ENCODE measurements around the gene C4B.
"Not testable (repeated sequence)": the region's sequence is repeated elsewhere in the genome, so short reads cannot be mapped to it uniquely, and the experiment has no call there.

Gene C4B

DNA sequence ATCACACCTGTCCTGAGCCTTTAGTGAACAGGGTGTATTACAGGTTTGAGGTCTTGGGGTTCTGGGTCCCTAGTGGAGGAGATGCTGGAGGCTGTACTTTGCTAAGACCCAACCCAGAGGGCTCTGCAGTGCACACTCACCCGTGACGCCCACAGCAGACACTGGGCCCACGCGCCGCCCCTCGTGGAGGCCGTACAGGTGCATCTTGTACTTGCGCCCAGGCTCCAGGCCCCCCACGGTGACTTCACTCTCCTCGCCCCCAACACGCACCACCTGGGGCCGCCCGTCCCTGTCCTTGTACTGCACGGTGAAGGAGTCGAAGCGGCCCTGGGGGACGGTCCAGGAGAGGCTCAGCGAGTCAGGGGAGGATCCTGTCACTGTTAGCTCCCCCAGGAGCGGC is 52.9 kb downstream of the C4B start:
- not testable (repeated sequence) for H3K36me3 Mint-ChIP-seq; H3K4me3 Mint-ChIP-seq; DNase-seq (ENCODE audit: low spot score in 2 of 2)

GRCh38 chr6:32068315-32068714 is 53.7 kb downstream of the C4B start:
- H3K4me3 Mint-ChIP-seq; DNase-seq (ENCODE audit: low spot score in 2 of 2); ATAC-seq (ENCODE audit: low read depth); H3K36me3 Mint-ChIP-seq; H3K4me1 Mint-ChIP-seq; H3K9me3 Mint-ChIP-seq; H3K27ac Mint-ChIP-seq: not testable (repeated sequence)
- H3K27me3 Mint-ChIP-seq: peaks cover 13% of the 10 kb centered on the region

More for the DNA sequence above, 52.9 kb downstream of the C4B start:
- ATAC-seq (ENCODE audit: low read depth); H3K4me1 Mint-ChIP-seq; H3K27ac Mint-ChIP-seq; H3K9me3 Mint-ChIP-seq; H3K27me3 Mint-ChIP-seq: not testable (repeated sequence)

- H3K27me3 Mint-ChIP-seq: peaks cover 13% of the 10 kb centered on the region
- no peak overlapping the region for H3K4me3 Mint-ChIP-seq
- peaks cover 1% of the 10 kb centered on the region for H3K36me3 Mint-ChIP-seq
- DNase-seq (ENCODE audit: low spot score in 2 of 2) (no peak), ATAC-seq (ENCODE audit: low read depth) (no peak)
- H3K9me3 Mint-ChIP-seq: no peaks in the 10 kb centered on the region
- no peak overlapping the region for H3K27ac Mint-ChIP-seq
- no peaks in the 10 kb centered on the region for H3K4me1 Mint-ChIP-seq
Observed at GRCh38 chr6:32068867-32069266, 54.3 kb downstream of the C4B start.

DNA sequence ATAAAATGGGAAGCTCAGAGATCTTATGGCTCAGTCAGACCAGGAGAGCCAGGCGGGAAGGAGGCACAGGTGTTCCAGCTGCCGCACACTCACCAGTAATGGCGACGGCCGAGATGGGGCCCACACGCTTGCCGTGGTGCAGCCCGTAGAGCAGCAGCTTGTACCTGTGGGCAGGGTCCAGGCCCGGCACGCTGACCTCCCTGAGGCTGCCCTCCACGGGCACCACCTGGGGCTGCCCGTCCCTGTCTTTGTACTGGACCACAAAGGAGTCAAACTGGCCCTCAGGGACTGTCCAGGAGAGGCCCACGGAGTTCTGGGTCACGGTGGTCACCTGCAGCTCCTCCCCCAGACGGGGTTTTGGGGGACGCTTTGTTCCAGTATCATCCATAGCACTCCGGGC is 54.9 kb downstream of the C4B start:
- no peak overlapping the region for H3K27ac Mint-ChIP-seq
- no peaks in the 10 kb centered on the region for H3K9me3 Mint-ChIP-seq
- peaks cover 1% of the 10 kb centered on the region for H3K36me3 Mint-ChIP-seq
- ATAC-seq (ENCODE audit: low read depth) (no peak), DNase-seq (ENCODE audit: low spot score in 2 of 2) (no peak)
- H3K4me1 Mint-ChIP-seq: no peaks in the 10 kb centered on the region
- peaks cover 17% of the 10 kb centered on the region for H3K27me3 Mint-ChIP-seq
- no peak overlapping the region for H3K4me3 Mint-ChIP-seq

GRCh38 chr6:32069878-32070515 is 55.4 kb downstream of the C4B start:
- H3K27ac Mint-ChIP-seq: no peak overlapping the region
- H3K36me3 Mint-ChIP-seq: peaks cover 2% of the 10 kb centered on the region
- no peak for DNase-seq (ENCODE audit: low spot score in 2 of 2)
- no peaks in the 10 kb centered on the region for H3K9me3 Mint-ChIP-seq
- no peak for ATAC-seq (ENCODE audit: low read depth)
- H3K27me3 Mint-ChIP-seq: peaks cover 20% of the 10 kb centered on the region
- no peaks in the 10 kb centered on the region for H3K4me1 Mint-ChIP-seq
- no peak overlapping the region for H3K4me3 Mint-ChIP-seq

GRCh38 chr6:32070814-32071543 is 56.4 kb downstream of the C4B start:
- peaks cover 26% of the 10 kb centered on the region for H3K27me3 Mint-ChIP-seq
- H3K4me1 Mint-ChIP-seq: no peaks in the 10 kb centered on the region
- peaks cover 3% of the 10 kb centered on the region for H3K36me3 Mint-ChIP-seq
- no peaks in the 10 kb centered on the region for H3K9me3 Mint-ChIP-seq
- DNase-seq (ENCODE audit: low spot score in 2 of 2) (no peak), ATAC-seq (ENCODE audit: low read depth) (no peak)
- H3K4me3 Mint-ChIP-seq: no peak overlapping the region
- no peak overlapping the region for H3K27ac Mint-ChIP-seq

- ATAC-seq (ENCODE audit: low read depth): no peak
- Mint-ChIP-seq H3K4me1 (no peaks in the 10 kb centered on the region), H3K27ac (no peak overlapping the region), H3K36me3 (peaks cover 3% of the 10 kb centered on the region), H3K9me3 (no peaks in the 10 kb centered on the region), H3K4me3 (no peak overlapping the region), H3K27me3 (peaks cover 30% of the 10 kb centered on the region)
- no peak for DNase-seq (ENCODE audit: low spot score in 2 of 2)
Observed at GRCh38 chr6:32073101-32073500, 58.5 kb downstream of the C4B start.

- Mint-ChIP-seq H3K36me3 (peaks cover 3% of the 10 kb centered on the region), H3K27ac (no peak overlapping the region), H3K4me1 (no peaks in the 10 kb centered on the region), H3K9me3 (no peaks in the 10 kb centered on the region), H3K4me3 (no peak overlapping the region), H3K27me3 (peaks cover 30% of the 10 kb centered on the region)
- DNase-seq (ENCODE audit: low spot score in 2 of 2) (no peak), ATAC-seq (ENCODE audit: low read depth) (no peak)
Observed at GRCh38 chr6:32073613-32074012, 59.0 kb downstream of the C4B start.

DNA sequence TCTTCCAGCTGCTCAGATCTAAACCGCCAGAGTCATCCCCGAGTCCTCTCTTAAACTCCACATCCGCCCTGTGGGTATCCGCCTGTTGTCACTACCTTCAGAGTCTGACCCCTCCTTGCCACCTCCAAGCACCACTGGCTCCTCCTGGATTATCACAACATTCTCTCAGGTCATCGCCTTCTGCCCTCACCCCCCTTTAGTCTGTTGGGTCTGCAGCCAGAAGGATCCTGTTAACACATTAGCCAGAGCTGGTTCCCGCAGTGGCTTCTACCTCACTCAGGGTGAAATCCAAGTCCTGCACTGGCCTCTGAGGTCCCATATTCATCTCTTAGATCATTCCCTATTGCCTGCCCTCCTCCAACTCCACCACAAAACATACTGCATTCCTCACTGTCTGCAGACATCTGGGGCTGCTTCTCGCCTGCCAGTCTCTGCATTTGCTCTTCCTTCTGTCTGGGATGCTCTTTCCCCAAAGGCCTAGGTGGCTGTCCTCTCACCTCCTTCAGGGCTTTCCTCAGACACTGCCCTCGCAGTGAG is 60.5 kb downstream of the C4B start:
- ATAC-seq (ENCODE audit: low read depth) (no peak), DNase-seq (ENCODE audit: low spot score in 2 of 2) (no peak)
- no peaks in the 10 kb centered on the region for H3K4me1 Mint-ChIP-seq
- no peak overlapping the region for H3K4me3 Mint-ChIP-seq
- peaks cover 27% of the 10 kb centered on the region for H3K27me3 Mint-ChIP-seq
- H3K27ac Mint-ChIP-seq: no peak overlapping the region
- H3K36me3 Mint-ChIP-seq: peaks cover 2% of the 10 kb centered on the region
- H3K9me3 Mint-ChIP-seq: no peaks in the 10 kb centered on the region

- H3K9me3 Mint-ChIP-seq: no peaks in the 10 kb centered on the region
- H3K27me3 Mint-ChIP-seq: peaks cover 27% of the 10 kb centered on the region
- ATAC-seq (ENCODE audit: low read depth) (no peak), DNase-seq (ENCODE audit: low spot score in 2 of 2) (no peak)
- H3K36me3 Mint-ChIP-seq: peaks cover 2% of the 10 kb centered on the region
- no peak overlapping the region for H3K4me3 Mint-ChIP-seq
- H3K4me1 Mint-ChIP-seq: no peaks in the 10 kb centered on the region
- H3K27ac Mint-ChIP-seq: no peak overlapping the region
Observed at GRCh38 chr6:32075781-32076180, 61.2 kb downstream of the C4B start.

DNA sequence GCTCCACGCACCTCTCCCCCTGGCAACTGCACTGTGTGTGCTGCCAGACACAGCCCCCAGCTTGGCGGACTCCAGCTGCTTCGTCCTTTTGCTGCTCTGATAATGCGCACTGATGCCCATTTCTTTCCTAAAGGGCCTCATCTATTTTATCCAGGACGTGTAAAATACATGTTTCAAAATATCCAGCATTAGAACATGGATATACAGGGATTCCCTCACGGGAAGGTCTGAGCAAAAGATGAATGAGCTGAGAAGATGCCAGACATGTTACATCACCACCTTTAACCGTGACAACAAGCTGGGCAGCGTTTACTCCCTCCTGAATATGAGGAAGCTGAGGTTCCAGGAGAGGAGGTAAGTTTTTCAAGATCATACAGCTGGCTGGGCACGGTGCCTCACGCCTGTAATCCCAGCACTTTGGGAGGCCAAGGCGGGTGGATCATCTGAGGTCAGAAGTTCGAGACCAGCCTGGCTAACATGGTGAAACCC is 61.8 kb downstream of the C4B start:
- ATAC-seq (ENCODE audit: low read depth) (no peak), DNase-seq (ENCODE audit: low spot score in 2 of 2) (no peak)
- Mint-ChIP-seq H3K9me3 (no peaks in the 10 kb centered on the region), H3K27me3 (peaks cover 29% of the 10 kb centered on the region), H3K4me3 (no peak overlapping the region), H3K27ac (no peak overlapping the region), H3K36me3 (peaks cover 2% of the 10 kb centered on the region), H3K4me1 (peaks cover 2% of the 10 kb centered on the region)

DNA sequence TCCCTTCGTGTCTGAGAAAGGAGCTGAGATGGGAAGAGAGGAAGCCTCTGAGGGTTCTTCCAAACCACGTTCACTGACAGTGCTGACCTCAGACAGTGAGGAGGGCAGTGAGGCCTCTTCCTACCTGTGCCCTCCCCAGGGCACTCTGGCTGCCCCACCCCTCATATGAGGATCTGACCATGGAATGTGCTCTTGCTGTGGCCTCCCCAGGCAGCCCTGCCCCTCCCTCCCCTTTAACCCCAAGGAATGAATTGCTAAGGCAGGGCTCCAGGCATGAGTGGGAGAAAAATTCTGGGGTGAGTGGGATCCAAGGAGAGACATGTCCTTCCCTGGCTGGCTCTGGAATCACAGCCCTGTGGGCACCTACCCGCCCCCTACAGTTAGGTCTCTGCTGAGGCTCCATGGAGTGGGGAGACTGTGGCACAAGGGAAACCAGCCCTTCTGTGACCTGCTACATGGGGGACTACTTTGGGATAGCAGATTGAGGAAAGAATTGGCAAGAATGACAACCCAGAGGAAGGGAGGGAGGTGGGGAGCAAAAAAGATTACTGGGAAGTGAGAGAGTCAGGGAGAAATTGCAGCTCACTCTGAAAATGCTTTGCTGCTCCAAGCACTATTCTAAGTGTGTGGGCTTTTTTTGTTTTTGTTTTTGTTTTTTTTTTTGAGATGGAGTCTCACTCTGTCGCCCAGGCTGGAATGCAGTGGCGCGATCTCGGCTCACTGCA is 65.1 kb downstream of the C4B start:
- Mint-ChIP-seq H3K4me1 (peaks cover 2% of the 10 kb centered on the region), H3K27me3 (peaks cover 33% of the 10 kb centered on the region), H3K4me3 (no peak overlapping the region), H3K9me3 (no peaks in the 10 kb centered on the region), H3K27ac (no peak overlapping the region), H3K36me3 (peaks cover 2% of the 10 kb centered on the region)
- DNase-seq (ENCODE audit: low spot score in 2 of 2): no peak
- no peak for ATAC-seq (ENCODE audit: low read depth)

GRCh38 chr6:32081168-32081990 is 66.8 kb downstream of the C4B start:
- Mint-ChIP-seq H3K4me1 (peaks cover 2% of the 10 kb centered on the region), H3K36me3 (no peaks in the 10 kb centered on the region), H3K4me3 (no peak overlapping the region), H3K27ac (no peak overlapping the region), H3K9me3 (no peaks in the 10 kb centered on the region), H3K27me3 (peaks cover 33% of the 10 kb centered on the region)
- DNase-seq (ENCODE audit: low spot score in 2 of 2) (no peak), ATAC-seq (ENCODE audit: low read depth) (no peak)

Data from memory B cell (primary cell).